ENCODE data around the gene CYBA.

- no peak for TF ChIP-seq CTCF (optimal IDR thresholded peaks at IDR 0.05 in 1 of 3, IDR thresholded peaks at IDR 0.05 in 1 of 3, conservative IDR thresholded peaks at IDR 0.05 in 1 of 3; ENCODE audit: extremely low read depth in 1 of 3, insufficient read depth in 2 of 3, low read length in 3 of 3)
- TF ChIP-seq EZH2 (IDR thresholded peaks at IDR 0.05; ENCODE audit: low read length) = no peak
These were observed 42.7 kb upstream of the CYBA start for GRCh38 chr16:88693420-88694177.
